Measurements from ENCODE around the gene ARL8B. TPM values are rescaled to one million over a fixed set of nuclear protein-coding genes. Genes with fewer than 3 reads are reported as not detected.

Gene ARL8B
- total and polyA plus RNA-seq, 10 of the 15 experiments (the other 5 are each of a cell fraction or from before 2014, with no cell fraction given), result 22.0 to 80.6 (median 43.7) TPM

DNA sequence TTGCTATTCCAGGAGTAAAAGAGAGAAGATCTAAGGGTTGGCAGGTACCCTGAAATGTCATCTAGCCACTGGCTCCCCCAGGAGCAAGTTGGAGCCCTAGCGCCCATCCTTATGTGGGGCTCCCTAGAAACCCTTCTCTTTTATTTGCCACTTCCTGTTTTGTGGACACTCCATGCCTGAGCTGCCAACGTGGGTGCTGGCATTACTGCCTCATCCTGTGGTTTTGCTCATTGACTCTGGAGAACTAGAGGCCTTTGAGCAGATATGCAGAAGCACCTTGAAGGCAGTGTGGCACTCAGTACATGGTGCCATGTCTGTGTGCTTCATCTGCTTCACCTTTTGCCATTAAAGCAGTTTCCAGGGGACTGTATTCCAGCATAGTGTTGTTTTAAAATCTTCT, 73.5 kb downstream of the ARL8B start (continued):
- TF ChIP-seq, protein P1, sequence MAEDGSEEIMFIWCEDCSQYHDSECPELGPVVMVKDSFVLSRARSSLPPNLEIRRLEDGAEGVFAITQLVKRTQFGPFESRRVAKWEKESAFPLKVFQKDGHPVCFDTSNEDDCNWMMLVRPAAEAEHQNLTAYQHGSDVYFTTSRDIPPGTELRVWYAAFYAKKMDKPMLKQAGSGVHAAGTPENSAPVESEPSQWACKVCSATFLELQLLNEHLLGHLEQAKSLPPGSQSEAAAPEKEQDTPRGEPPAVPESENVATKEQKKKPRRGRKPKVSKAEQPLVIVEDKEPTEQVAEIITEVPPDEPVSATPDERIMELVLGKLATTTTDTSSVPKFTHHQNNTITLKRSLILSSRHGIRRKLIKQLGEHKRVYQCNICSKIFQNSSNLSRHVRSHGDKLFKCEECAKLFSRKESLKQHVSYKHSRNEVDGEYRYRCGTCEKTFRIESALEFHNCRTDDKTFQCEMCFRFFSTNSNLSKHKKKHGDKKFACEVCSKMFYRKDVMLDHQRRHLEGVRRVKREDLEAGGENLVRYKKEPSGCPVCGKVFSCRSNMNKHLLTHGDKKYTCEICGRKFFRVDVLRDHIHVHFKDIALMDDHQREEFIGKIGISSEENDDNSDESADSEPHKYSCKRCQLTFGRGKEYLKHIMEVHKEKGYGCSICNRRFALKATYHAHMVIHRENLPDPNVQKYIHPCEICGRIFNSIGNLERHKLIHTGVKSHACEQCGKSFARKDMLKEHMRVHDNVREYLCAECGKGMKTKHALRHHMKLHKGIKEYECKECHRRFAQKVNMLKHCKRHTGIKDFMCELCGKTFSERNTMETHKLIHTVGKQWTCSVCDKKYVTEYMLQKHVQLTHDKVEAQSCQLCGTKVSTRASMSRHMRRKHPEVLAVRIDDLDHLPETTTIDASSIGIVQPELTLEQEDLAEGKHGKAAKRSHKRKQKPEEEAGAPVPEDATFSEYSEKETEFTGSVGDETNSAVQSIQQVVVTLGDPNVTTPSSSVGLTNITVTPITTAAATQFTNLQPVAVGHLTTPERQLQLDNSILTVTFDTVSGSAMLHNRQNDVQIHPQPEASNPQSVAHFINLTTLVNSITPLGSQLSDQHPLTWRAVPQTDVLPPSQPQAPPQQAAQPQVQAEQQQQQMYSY (CRISPR knock-in tag; IDR thresholded peaks at IDR 0.05), result no peak
- TF ChIP-seq SPI1 (IDR thresholded peaks at IDR 0.05; ENCODE audit: borderline replicate concordance, insufficient read depth, low read depth, low read length) (peak; percentile 79), ZNF217 (IDR thresholded peaks at IDR 0.05) (no peak), RFX5 (IDR thresholded peaks at IDR 0.05; ENCODE audit: low read depth, low read length) (no peak), BACH1 (IDR thresholded peaks at IDR 0.05; ENCODE audit: borderline replicate concordance) (0 out of 2 replicates have a peak, but pooled peaks have one; percentile 15), EGR1 (IDR thresholded peaks at IDR 0.05; ENCODE audit: borderline replicate concordance in 1 of 2, low read depth in 2 of 2, low read length in 2 of 2) (no peak), EP300 (IDR thresholded peaks at IDR 0.05; ENCODE audit: borderline replicate concordance in 1 of 2, control insufficient read depth in 1 of 2, low read depth in 2 of 2, low read length in 2 of 2) (no peak), JUNB (IDR thresholded peaks at IDR 0.05) (no peak), RAD51 (IDR thresholded peaks at IDR 0.05) (no peak), EED (IDR thresholded peaks at IDR 0.05; ENCODE audit: low read depth) (peak; percentile 32; the same call in 1 of the 2 replicates), NFYA (IDR thresholded peaks at IDR 0.05; ENCODE audit: borderline replicate concordance, low read depth, low read length) (no peak), ESRRA (IDR thresholded peaks at IDR 0.05; ENCODE audit: low read length) (no peak), TARDBP (IDR thresholded peaks at IDR 0.05; ENCODE audit: borderline replicate concordance) (no peak), CREM (IDR thresholded peaks at IDR 0.05; ENCODE audit: low read depth) (no peak), HDAC2 (IDR thresholded peaks at IDR 0.05) (no peak), KDM1A (IDR thresholded peaks at IDR 0.05; ENCODE audit: borderline replicate concordance) (no peak)
- TF ChIP-seq, protein P2, sequence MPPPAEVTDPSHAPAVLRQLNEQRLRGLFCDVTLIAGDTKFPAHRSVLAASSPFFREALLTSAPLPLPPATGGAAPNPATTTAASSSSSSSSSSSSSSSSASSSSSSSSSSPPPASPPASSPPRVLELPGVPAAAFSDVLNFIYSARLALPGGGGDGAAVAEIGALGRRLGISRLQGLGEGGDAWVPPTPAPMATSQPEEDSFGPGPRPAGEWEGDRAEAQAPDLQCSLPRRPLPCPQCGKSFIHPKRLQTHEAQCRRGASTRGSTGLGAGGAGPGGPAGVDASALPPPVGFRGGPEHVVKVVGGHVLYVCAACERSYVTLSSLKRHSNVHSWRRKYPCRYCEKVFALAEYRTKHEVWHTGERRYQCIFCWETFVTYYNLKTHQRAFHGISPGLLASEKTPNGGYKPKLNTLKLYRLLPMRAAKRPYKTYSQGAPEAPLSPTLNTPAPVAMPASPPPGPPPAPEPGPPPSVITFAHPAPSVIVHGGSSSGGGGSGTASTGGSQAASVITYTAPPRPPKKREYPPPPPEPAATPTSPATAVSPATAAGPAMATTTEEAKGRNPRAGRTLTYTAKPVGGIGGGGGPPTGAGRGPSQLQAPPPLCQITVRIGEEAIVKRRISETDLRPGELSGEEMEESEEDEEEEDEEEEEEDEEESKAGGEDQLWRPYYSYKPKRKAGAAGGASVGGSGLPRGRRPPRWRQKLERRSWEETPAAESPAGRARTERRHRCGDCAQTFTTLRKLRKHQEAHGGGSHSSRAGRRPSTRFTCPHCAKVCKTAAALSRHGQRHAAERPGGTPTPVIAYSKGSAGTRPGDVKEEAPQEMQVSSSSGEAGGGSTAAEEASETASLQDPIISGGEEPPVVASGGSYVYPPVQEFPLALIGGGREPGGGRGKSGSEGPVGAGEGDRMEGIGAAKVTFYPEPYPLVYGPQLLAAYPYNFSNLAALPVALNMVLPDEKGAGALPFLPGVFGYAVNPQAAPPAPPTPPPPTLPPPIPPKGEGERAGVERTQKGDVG (CRISPR knock-in tag; IDR thresholded peaks at IDR 0.05), result no peak
- TF ChIP-seq, protein P3, sequence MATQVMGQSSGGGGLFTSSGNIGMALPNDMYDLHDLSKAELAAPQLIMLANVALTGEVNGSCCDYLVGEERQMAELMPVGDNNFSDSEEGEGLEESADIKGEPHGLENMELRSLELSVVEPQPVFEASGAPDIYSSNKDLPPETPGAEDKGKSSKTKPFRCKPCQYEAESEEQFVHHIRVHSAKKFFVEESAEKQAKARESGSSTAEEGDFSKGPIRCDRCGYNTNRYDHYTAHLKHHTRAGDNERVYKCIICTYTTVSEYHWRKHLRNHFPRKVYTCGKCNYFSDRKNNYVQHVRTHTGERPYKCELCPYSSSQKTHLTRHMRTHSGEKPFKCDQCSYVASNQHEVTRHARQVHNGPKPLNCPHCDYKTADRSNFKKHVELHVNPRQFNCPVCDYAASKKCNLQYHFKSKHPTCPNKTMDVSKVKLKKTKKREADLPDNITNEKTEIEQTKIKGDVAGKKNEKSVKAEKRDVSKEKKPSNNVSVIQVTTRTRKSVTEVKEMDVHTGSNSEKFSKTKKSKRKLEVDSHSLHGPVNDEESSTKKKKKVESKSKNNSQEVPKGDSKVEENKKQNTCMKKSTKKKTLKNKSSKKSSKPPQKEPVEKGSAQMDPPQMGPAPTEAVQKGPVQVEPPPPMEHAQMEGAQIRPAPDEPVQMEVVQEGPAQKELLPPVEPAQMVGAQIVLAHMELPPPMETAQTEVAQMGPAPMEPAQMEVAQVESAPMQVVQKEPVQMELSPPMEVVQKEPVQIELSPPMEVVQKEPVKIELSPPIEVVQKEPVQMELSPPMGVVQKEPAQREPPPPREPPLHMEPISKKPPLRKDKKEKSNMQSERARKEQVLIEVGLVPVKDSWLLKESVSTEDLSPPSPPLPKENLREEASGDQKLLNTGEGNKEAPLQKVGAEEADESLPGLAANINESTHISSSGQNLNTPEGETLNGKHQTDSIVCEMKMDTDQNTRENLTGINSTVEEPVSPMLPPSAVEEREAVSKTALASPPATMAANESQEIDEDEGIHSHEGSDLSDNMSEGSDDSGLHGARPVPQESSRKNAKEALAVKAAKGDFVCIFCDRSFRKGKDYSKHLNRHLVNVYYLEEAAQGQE (IDR thresholded peaks at IDR 0.05; ENCODE audit: low read depth, low read length), result no peak
- TF ChIP-seq, protein P4, sequence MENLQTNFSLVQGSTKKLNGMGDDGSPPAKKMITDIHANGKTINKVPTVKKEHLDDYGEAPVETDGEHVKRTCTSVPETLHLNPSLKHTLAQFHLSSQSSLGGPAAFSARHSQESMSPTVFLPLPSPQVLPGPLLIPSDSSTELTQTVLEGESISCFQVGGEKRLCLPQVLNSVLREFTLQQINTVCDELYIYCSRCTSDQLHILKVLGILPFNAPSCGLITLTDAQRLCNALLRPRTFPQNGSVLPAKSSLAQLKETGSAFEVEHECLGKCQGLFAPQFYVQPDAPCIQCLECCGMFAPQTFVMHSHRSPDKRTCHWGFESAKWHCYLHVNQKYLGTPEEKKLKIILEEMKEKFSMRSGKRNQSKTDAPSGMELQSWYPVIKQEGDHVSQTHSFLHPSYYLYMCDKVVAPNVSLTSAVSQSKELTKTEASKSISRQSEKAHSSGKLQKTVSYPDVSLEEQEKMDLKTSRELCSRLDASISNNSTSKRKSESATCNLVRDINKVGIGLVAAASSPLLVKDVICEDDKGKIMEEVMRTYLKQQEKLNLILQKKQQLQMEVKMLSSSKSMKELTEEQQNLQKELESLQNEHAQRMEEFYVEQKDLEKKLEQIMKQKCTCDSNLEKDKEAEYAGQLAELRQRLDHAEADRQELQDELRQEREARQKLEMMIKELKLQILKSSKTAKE (IDR thresholded peaks at IDR 0.05; ENCODE audit: low read depth, poor library complexity, severe bottlenecking), result no peak

Data from GM12878 (cell line).